DOHH2 (cell line): Measurements from ENCODE around the gene SCTR.

Experiments used
- H3F3A ChIP-seq: fragments of 200-600 bp; sonication (generic), shearing (Covaris generic); 2 replicates; pipeline ENCODE4 v1.6.0; 2016; ENCODE audit warnings: antibody characterized with exemption, mild to moderate bottlenecking; ENCODE audit not compliant: control insufficient read depth, insufficient read depth
- H3K27ac ChIP-seq: fragments of 200-600 bp; sonication (generic); 2 replicates; pipeline ENCODE4 v1.5.1; 2014; ENCODE audit warnings: low read depth, mild to moderate bottlenecking, low read length, moderate library complexity
- H3K27me3 ChIP-seq: fragments of 200-600 bp; sonication (generic); 2 replicates; pipeline ENCODE4 v1.6.1; 2014; ENCODE audit warnings: mild to moderate bottlenecking, low read length, mixed read lengths; ENCODE audit not compliant: control insufficient read depth
- H3K36me3 ChIP-seq: fragments of 200-600 bp; sonication (generic); 2 replicates; pipeline ENCODE4 v1.6.1; 2014; ENCODE audit warnings: mild to moderate bottlenecking, low read length, moderate library complexity, mixed read lengths; ENCODE audit not compliant: control insufficient read depth
- H3K4me1 ChIP-seq: fragments of 200-600 bp; sonication (generic); 2 replicates; pipeline ENCODE4 v1.6.1; 2014; ENCODE audit warnings: mild to moderate bottlenecking, low read length, mixed read lengths; ENCODE audit not compliant: control insufficient read depth
- H3K4me2 ChIP-seq: fragments of 200-600 bp; sonication (generic); 2 replicates; pipeline ENCODE4 v1.6.0; 2014; ENCODE audit warnings: mild to moderate bottlenecking, low read length, moderate library complexity
- H3K4me3 ChIP-seq: fragments of 200-600 bp; sonication (generic); 2 replicates; pipeline ENCODE4 v1.5.1; 2014; ENCODE audit warnings: mild to moderate bottlenecking, low read length, mixed read lengths
- H3K79me2 ChIP-seq: fragments of 200-600 bp; sonication (generic); 2 replicates; pipeline ENCODE4 v1.6.1; 2014; ENCODE audit warnings: mild to moderate bottlenecking, low read length, mixed read lengths; ENCODE audit not compliant: control insufficient read depth
- H3K9me2 ChIP-seq: fragments of 200-600 bp; sonication (generic); replicated peaks from 2 replicates; pipeline ENCODE4 v1.6.1; 2014; ENCODE audit warnings: mild to moderate bottlenecking, low read length, mixed read lengths; ENCODE audit not compliant: control insufficient read depth
- H3K9me3 ChIP-seq: fragments of 200-600 bp; sonication (generic); 2 replicates; pipeline ENCODE4 v1.6.1; 2014; ENCODE audit warnings: antibody characterized with exemption, low read length, mixed read lengths; ENCODE audit not compliant: control insufficient read depth, insufficient read depth
- H4K20me1 ChIP-seq: fragments of 200-600 bp; sonication (generic); 2 replicates; pipeline ENCODE4 v1.6.0; 2014; ENCODE audit warnings: low read depth, mild to moderate bottlenecking, antibody characterized with exemption, low read length, moderate library complexity; ENCODE audit not compliant: control insufficient read depth, insufficient read depth
- EZH2phosphoT487 ChIP-seq: fragments of 200-600 bp; sonication (generic); IDR thresholded peaks from 2 replicates; pipeline ENCODE4 v1.6.1; 2017; ENCODE audit warnings: borderline replicate concordance, mild to moderate bottlenecking, antibody characterized with exemption, low read length, moderate library complexity, mixed read lengths
- TF ChIP-seq, protein P1 (sequence below): fragments of 200-600 bp; sonication (generic); IDR thresholded peaks from one replicate; pipeline ENCODE4 v1.5.1; 2014; ENCODE audit warnings: antibody characterized with exemption, mild to moderate bottlenecking, low read depth, low read length; ENCODE audit not compliant: poor library complexity, severe bottlenecking

SCTR gene

DNA sequence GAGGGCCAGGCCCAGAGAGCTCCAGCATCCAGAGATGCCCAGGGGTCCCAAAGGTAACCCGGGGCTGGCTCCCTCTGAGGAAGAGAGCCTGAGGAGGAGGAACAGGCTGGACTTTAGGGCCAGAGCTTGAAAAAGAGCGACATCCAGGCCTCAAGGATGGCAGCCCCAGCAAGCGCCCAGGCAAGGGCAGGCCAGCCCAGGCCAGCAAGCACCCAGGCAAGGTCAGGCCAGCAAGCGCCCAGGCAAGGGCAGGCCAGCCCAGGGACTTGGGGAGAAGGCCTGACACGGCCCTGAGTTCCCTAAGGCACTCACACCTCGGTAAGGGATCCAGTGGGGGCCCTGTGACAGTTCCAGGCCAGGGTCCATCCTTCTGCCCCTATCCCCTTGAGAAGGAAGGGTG, 127.1 kb downstream of the SCTR start:
- H3K9me2 ChIP-seq = no peaks in the 10 kb centered on the region
- no peak overlapping the region for H3K4me2 ChIP-seq
- no peak overlapping the region for H3K27ac ChIP-seq
- no peak overlapping the region for H3K4me3 ChIP-seq
- H3K27me3 ChIP-seq = no peaks in the 10 kb centered on the region
- H3K79me2 ChIP-seq = no peaks in the 10 kb centered on the region
- H3K36me3 ChIP-seq = no peaks in the 10 kb centered on the region
- H4K20me1 ChIP-seq = no peaks in the 10 kb centered on the region
- no peaks in the 10 kb centered on the region for H3K9me3 ChIP-seq
- no peaks in the 10 kb centered on the region for H3K4me1 ChIP-seq
- H3F3A ChIP-seq = no peaks in the 10 kb centered on the region
- no peak for TF ChIP-seq EZH2phosphoT487
- TF ChIP-seq, protein P1, sequence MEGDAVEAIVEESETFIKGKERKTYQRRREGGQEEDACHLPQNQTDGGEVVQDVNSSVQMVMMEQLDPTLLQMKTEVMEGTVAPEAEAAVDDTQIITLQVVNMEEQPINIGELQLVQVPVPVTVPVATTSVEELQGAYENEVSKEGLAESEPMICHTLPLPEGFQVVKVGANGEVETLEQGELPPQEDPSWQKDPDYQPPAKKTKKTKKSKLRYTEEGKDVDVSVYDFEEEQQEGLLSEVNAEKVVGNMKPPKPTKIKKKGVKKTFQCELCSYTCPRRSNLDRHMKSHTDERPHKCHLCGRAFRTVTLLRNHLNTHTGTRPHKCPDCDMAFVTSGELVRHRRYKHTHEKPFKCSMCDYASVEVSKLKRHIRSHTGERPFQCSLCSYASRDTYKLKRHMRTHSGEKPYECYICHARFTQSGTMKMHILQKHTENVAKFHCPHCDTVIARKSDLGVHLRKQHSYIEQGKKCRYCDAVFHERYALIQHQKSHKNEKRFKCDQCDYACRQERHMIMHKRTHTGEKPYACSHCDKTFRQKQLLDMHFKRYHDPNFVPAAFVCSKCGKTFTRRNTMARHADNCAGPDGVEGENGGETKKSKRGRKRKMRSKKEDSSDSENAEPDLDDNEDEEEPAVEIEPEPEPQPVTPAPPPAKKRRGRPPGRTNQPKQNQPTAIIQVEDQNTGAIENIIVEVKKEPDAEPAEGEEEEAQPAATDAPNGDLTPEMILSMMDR = no peak

DNA sequence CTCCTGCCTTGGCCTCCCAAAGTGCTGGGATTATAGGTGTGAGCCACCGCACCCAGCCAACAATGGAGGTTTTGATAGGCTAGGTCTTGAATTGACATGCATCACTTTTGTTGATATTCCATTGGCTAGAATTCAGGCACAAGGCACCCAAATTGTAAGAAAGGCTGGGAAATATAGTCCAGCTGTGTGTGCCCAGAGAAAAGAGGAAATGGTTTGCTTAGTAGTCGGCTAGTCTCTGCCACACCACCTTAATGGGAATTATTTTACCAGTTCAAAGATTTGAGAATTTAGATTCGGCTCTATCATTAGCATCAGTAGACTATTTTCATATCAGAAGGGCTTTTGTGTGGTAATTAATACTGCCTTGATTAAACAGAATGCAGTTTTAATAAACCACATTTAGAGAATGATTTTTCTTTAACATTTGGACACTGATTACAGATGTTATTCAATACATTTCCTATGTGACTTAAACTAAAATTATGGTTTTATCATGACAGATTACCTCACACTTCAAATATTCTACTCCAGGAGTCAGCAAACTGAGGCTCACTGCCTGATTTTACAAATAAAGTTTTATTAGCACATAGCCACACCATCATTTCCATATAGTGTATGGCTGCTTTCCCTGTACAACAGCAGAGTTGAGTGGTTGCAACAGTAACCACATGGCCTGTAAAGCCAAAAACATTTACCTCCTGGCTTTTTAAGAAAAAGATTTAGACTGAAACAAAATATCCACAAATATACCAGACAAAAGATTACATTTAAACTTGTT, 130.1 kb downstream of the SCTR start:
- Histone ChIP-seq H3K4me3 (no peak overlapping the region), H3K36me3 (no peaks in the 10 kb centered on the region), H4K20me1 (no peaks in the 10 kb centered on the region), H3K27me3 (no peaks in the 10 kb centered on the region), H3K27ac (no peak overlapping the region), H3K4me2 (no peak overlapping the region), H3K4me1 (no peaks in the 10 kb centered on the region), H3K79me2 (no peaks in the 10 kb centered on the region), H3F3A (no peaks in the 10 kb centered on the region), H3K9me3 (no peaks in the 10 kb centered on the region), H3K9me2 (no peaks in the 10 kb centered on the region)
- no peak for TF ChIP-seq EZH2phosphoT487
- TF ChIP-seq, protein P1 = no peak
